ENCODE data around the gene MRPL58. TPM values are rescaled to one million over a fixed set of nuclear protein-coding genes. Genes with fewer than 3 reads are reported as not detected.
A peak's percentile ranks its signal among the peaks of the same experiment; 100 is the strongest.

The MRPL58 gene
- total RNA-seq, 1 donor from 2014 or later: 16.2 TPM

DNA sequence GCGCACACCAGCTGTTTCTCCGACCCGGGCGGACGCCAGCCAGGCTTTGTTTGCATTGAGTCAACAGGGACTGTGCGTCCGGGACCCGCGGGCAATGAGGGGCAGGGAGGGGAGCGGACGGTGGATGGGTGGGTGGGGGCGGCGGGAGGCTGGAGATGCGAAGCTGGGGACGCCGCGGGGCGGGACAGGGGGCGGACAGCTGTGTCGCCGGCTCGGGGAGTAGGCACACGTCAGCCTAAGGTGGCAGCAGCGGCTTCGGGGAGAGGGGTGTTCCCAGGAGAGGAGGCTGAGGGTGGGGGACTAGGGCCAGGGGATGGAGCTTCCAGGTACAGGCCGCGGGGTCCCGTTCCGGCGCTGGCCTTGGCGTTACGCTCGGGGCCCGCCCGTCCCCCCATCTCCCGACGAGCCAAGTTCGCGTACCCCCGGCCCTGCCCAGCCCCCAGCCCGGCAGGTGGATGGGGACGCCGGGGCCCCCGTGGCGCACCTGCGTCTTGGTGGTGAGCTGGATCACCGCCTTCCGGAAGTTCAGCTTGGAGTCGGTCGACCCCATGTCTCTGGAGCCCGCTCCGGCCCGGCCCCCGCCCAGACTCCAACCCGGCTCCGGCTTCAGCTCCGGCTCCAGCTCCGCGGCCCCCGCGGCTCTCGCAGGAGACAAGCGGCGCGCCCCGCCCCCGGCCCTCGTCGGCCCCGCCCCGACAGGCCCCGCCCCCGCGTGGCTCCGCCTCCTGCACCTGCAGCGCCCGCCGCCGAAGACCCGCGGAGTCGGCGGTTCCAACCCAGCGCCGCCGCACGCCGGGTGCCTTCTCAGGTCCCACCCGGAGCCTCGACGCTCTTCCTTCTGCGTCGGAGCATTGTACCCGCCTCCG, 40.1 kb upstream of the MRPL58 start, which contains the start of gene HID1:
TSS of gene HID1 (minus strand) at position 653 of the 866 bp plus-strand sequence. CDS start at position 550, 103 bp downstream.
- H3K27me3 Mint-ChIP-seq (ENCODE audit: unreplicated experiment): peaks cover 12% of the 10 kb centered on the region
- H3K36me3 Mint-ChIP-seq (ENCODE audit: low read depth, unreplicated experiment): no peaks in the 10 kb centered on the region
- DNase-seq (ENCODE audit: low spot score): peak; percentile 76
- peaks cover 27% of the 10 kb centered on the region for H3K4me1 Mint-ChIP-seq (ENCODE audit: unreplicated experiment)
- H3K4me3 Mint-ChIP-seq (ENCODE audit: unreplicated experiment): peak within 1 kb of the TSS; percentile 92
- TF ChIP-seq, protein P1, sequence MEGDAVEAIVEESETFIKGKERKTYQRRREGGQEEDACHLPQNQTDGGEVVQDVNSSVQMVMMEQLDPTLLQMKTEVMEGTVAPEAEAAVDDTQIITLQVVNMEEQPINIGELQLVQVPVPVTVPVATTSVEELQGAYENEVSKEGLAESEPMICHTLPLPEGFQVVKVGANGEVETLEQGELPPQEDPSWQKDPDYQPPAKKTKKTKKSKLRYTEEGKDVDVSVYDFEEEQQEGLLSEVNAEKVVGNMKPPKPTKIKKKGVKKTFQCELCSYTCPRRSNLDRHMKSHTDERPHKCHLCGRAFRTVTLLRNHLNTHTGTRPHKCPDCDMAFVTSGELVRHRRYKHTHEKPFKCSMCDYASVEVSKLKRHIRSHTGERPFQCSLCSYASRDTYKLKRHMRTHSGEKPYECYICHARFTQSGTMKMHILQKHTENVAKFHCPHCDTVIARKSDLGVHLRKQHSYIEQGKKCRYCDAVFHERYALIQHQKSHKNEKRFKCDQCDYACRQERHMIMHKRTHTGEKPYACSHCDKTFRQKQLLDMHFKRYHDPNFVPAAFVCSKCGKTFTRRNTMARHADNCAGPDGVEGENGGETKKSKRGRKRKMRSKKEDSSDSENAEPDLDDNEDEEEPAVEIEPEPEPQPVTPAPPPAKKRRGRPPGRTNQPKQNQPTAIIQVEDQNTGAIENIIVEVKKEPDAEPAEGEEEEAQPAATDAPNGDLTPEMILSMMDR (IDR thresholded peaks at IDR 0.05; ENCODE audit: unreplicated experiment): no peak
- no peaks in the 10 kb centered on the region for H3K9me3 Mint-ChIP-seq (ENCODE audit: unreplicated experiment)
- peak within 1 kb of the TSS; percentile 77 for H3K27ac Mint-ChIP-seq (ENCODE audit: unreplicated experiment)

DNA sequence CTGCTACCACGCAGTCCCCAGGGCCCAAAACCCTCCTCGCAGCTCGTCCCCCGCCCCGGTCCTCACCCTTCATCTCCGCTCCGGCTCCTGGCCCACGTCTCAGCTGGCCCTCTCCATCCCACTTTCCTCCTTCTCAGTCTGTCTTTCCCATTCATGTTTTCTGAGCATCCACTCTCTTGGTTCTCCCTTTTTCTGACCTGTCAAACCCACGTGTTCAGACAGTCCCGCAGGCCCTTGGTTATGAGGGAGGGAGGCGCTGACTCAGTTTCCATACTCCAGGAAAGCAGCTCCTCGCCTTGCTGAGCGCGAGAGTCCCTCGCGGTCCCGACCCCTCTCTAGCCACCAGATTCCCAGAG, 39.5 kb upstream of the MRPL58 start:
- no peaks in the 10 kb centered on the region for H3K9me3 Mint-ChIP-seq (ENCODE audit: unreplicated experiment)
- no peak for DNase-seq (ENCODE audit: low spot score)
- no peaks in the 10 kb centered on the region for H3K36me3 Mint-ChIP-seq (ENCODE audit: low read depth, unreplicated experiment)
- H3K4me3 Mint-ChIP-seq (ENCODE audit: unreplicated experiment): peak overlapping the region; percentile 88
- peaks cover 15% of the 10 kb centered on the region for H3K27me3 Mint-ChIP-seq (ENCODE audit: unreplicated experiment)
- H3K4me1 Mint-ChIP-seq (ENCODE audit: unreplicated experiment): peaks cover 27% of the 10 kb centered on the region
- H3K27ac Mint-ChIP-seq (ENCODE audit: unreplicated experiment): peak overlapping the region; percentile 77
- TF ChIP-seq, protein P1 (IDR thresholded peaks at IDR 0.05; ENCODE audit: unreplicated experiment): no peak

DNA sequence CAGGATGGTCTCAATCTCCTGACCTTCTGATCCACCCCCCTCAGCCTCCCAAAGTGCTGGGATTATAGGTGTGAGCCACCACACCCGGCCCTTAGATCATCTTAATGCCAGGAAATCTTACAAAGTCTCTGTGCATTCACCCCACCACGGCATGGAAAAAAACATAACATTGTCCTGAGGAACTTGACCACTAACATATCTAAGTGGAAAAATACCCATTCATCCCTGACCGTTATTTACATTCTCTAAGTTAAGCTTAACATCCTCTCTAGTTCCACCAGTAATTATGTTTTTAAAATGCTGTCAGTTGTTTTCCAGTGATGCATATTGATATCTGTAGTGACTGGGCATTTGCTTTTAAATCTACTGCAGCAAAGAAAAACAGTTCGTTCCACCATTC, 36.5 kb upstream of the MRPL58 start:
- no peak overlapping the region for H3K27ac Mint-ChIP-seq (ENCODE audit: unreplicated experiment)
- peaks cover 12% of the 10 kb centered on the region for H3K27me3 Mint-ChIP-seq (ENCODE audit: unreplicated experiment)

DNA sequence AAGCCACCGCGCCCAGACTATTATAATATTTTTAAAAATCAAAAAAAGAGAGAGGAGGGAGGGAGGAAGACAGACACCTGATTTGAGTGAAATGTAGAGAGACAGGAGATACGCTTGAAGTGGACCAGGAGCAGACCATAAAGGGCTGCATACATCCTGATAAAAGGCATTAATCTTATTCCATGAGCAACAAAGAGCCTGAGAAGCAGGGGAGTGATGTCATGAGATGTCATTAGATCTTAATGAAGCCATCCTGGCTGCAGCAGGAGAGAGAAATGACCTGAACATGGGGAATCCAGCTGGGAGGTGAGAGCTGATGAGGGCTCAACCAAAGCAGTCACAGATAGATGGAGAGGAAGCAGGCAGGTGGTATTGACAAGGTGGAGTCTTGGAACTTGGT, 34.7 kb upstream of the MRPL58 start:
- H3K36me3 Mint-ChIP-seq (ENCODE audit: low read depth, unreplicated experiment): no peaks in the 10 kb centered on the region
- H3K27ac Mint-ChIP-seq (ENCODE audit: unreplicated experiment): no peak overlapping the region
- H3K4me1 Mint-ChIP-seq (ENCODE audit: unreplicated experiment): peaks cover 10% of the 10 kb centered on the region
- H3K4me3 Mint-ChIP-seq (ENCODE audit: unreplicated experiment): no peak overlapping the region
- H3K27me3 Mint-ChIP-seq (ENCODE audit: unreplicated experiment): peaks cover 14% of the 10 kb centered on the region
- no peaks in the 10 kb centered on the region for H3K9me3 Mint-ChIP-seq (ENCODE audit: unreplicated experiment)
- no peak for DNase-seq (ENCODE audit: low spot score)
- TF ChIP-seq, protein P1 (IDR thresholded peaks at IDR 0.05; ENCODE audit: unreplicated experiment): no peak

More for the DNA sequence above, 36.5 kb upstream of the MRPL58 start:
- Mint-ChIP-seq H3K9me3 (ENCODE audit: unreplicated experiment) (no peaks in the 10 kb centered on the region), H3K36me3 (ENCODE audit: low read depth, unreplicated experiment) (no peaks in the 10 kb centered on the region), H3K4me3 (ENCODE audit: unreplicated experiment) (no peak overlapping the region), H3K4me1 (ENCODE audit: unreplicated experiment) (peaks cover 11% of the 10 kb centered on the region)
- TF ChIP-seq, protein P1 (IDR thresholded peaks at IDR 0.05; ENCODE audit: unreplicated experiment): no peak
- no peak for DNase-seq (ENCODE audit: low spot score)

DNA sequence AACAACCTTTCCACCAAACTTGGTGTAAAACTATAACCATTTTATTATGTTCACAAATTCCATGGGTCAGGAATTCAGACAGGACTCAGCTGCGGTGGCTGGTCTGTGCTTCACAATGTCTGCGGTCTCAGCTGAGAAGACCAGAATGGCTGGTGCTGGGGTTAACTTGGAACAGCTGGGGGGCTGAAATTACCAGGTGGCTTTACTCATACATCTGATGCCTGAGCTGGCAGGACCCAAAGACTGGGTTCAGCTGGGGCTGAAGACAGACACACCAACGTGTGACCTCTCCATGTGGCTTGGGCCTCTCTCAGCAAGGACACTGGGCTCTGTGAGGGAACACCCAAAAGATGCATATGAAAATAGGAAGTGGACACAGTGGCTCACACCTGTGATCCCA, 34.2 kb upstream of the MRPL58 start:
- TF ChIP-seq, protein P1 (IDR thresholded peaks at IDR 0.05; ENCODE audit: unreplicated experiment): no peak
- H3K4me3 Mint-ChIP-seq (ENCODE audit: unreplicated experiment): no peak overlapping the region

More for the DNA sequence above, 34.2 kb upstream of the MRPL58 start:
- Mint-ChIP-seq H3K27me3 (ENCODE audit: unreplicated experiment) (peaks cover 11% of the 10 kb centered on the region), H3K27ac (ENCODE audit: unreplicated experiment) (no peak overlapping the region), H3K36me3 (ENCODE audit: low read depth, unreplicated experiment) (no peaks in the 10 kb centered on the region), H3K9me3 (ENCODE audit: unreplicated experiment) (no peaks in the 10 kb centered on the region), H3K4me1 (ENCODE audit: unreplicated experiment) (peaks cover 5% of the 10 kb centered on the region)
- no peak for DNase-seq (ENCODE audit: low spot score)
